GM12874 (cell line): Measurements from ENCODE around the gene PON3.

ENCODE experiments used
- CTCF ChIP-seq: IDR thresholded peaks from 2 replicates; pipeline ENCODE4 v1.5.1; 2011; ENCODE audit warnings: low read depth, mild to moderate bottlenecking, control low read depth, low read length, moderate library complexity; ENCODE audit not compliant: insufficient read depth

PON3 gene

GRCh38 chr7:95434557-95435421 lies 38.6 kb upstream of the PON3 start, which contains the start of gene PON2:
PON2 (minus strand) TSS chr7:95435028; CDS start chr7:95434951, 77 bp downstream.
- no peak for TF ChIP-seq CTCF

- no peak for TF ChIP-seq CTCF
Measured at GRCh38 chr7:95433952-95434556, 37.9 kb upstream of the PON3 start.

- no peak for TF ChIP-seq CTCF
Measured at GRCh38 chr7:95433129-95433528, 37.0 kb upstream of the PON3 start.

GRCh38 chr7:95432606-95433005 lies 36.4 kb upstream of the PON3 start:
- no peak for TF ChIP-seq CTCF

GRCh38 chr7:95430864-95431263 lies 34.7 kb upstream of the PON3 start:
- no peak for TF ChIP-seq CTCF

GRCh38 chr7:95429241-95429990 lies 33.2 kb upstream of the PON3 start:
- no peak for TF ChIP-seq CTCF

GRCh38 chr7:95427914-95428516 lies 31.8 kb upstream of the PON3 start:
- TF ChIP-seq CTCF = no peak
